ENCODE data around the gene DMAC2L.
A peak's percentile ranks its signal among the peaks of the same experiment; 100 is the strongest.
"Not testable (repeated sequence)": the region's sequence is repeated elsewhere in the genome, so short reads cannot be mapped to it uniquely, and the experiment has no call there.

Gene DMAC2L

DNA sequence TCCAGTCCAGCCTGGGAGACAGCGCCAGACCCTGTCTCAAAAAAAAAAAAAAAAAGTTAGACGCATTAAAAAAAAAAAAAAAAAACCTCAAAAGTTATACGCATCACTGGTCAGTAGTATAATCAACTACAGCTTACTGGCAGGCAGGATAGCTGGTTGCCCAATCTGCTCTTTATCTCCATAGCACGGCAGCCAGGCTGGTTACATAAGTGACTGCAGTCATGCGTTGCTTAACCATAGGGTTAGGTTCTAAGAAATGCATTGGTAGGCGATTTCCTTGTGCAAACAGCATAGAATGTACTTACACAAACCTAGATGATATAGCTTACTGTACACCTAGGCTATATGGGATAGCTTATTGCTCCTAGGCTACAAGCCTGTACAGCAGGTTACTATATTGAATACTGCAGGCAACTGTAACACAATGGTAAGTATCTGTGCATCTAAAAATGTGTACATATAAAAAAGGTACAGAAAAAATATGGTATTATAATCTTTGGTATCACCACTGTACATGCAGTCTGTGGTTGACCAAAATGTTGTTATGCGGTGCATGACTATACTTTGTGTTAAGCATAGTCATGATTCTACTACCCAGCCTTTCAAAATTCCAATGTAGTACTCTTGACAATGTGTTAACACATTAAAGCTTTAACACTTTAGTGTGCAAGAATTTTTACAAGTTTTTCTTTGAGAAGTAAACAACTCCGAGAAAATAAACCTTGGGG lies 8.2 kb upstream of the DMAC2L start:
- Histone ChIP-seq H3K9ac (ENCODE audit: low read length) (no peak overlapping the region), H3K4me1 (ENCODE audit: control insufficient read depth, insufficient read depth, low read length) (peaks cover 13% of the 10 kb centered on the region), H3K4me3 (ENCODE audit: low read length) (no peak overlapping the region), H3K27me3 (replicated peaks; ENCODE audit: control insufficient read depth, insufficient read depth, low read length) (no peaks in the 10 kb centered on the region), H3K9me3 (ENCODE audit: control insufficient read depth, low read length) (no peaks in the 10 kb centered on the region), H3K36me3 (ENCODE audit: control insufficient read depth, insufficient read depth, low read length, severe bottlenecking) (no peaks in the 10 kb centered on the region)
- peak; percentile 26 for DNase-seq (ENCODE audit: low read depth)

- H3K27me3 ChIP-seq (replicated peaks; ENCODE audit: control insufficient read depth, insufficient read depth, low read length), result no peaks in the 10 kb centered on the region
- no peaks in the 10 kb centered on the region for H3K9me3 ChIP-seq (ENCODE audit: control insufficient read depth, low read length)
- DNase-seq (ENCODE audit: low read depth), result no peak
- H3K36me3 ChIP-seq (ENCODE audit: control insufficient read depth, insufficient read depth, low read length, severe bottlenecking), result no peaks in the 10 kb centered on the region
- no peak overlapping the region for H3K9ac ChIP-seq (ENCODE audit: low read length)
- H3K4me3 ChIP-seq (ENCODE audit: low read length), result no peak overlapping the region
- H3K4me1 ChIP-seq (ENCODE audit: control insufficient read depth, insufficient read depth, low read length), result peaks cover 27% of the 10 kb centered on the region
Measured at GRCh38 chr14:50308363-50308915, 3.7 kb upstream of the DMAC2L start.

DNA sequence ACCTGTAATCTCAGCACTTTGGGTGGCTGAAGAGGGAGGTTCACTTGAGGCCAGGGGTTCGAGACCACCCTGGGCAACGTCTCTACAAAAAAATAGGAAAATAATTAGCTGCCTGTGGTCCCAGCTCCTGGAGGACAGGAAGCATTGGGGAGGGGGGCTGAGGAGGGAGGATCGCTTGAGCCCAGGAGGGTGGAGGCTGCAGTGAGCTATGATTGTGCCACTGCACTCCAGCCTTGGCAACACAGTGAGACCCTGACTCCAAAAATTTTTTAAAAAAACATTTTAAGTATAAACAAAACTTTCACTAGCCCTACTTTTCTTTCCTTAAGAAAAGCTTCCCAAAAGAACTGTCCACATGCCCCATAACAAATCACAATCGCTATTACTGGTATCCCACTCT lies 1.7 kb upstream of the DMAC2L start:
- no peak overlapping the region for H3K4me3 ChIP-seq (ENCODE audit: low read length)
- H3K9ac ChIP-seq (ENCODE audit: low read length), result no peak overlapping the region
- H3K4me1 ChIP-seq (ENCODE audit: control insufficient read depth, insufficient read depth, low read length), result peaks cover 18% of the 10 kb centered on the region
- H3K9me3 ChIP-seq (ENCODE audit: control insufficient read depth, low read length), result no peaks in the 10 kb centered on the region
- DNase-seq (ENCODE audit: low read depth), result no peak
- no peaks in the 10 kb centered on the region for H3K36me3 ChIP-seq (ENCODE audit: control insufficient read depth, insufficient read depth, low read length, severe bottlenecking)
- H3K27me3 ChIP-seq (replicated peaks; ENCODE audit: control insufficient read depth, insufficient read depth, low read length), result no peaks in the 10 kb centered on the region

- H3K4me3 ChIP-seq (ENCODE audit: low read length), result peak overlapping the region; percentile 92
- no peak for DNase-seq (ENCODE audit: low read depth)
- peaks cover 15% of the 10 kb centered on the region for H3K4me1 ChIP-seq (ENCODE audit: control insufficient read depth, insufficient read depth, low read length)
- H3K9ac ChIP-seq (ENCODE audit: low read length), result peak overlapping the region; percentile 84
- H3K36me3 ChIP-seq (ENCODE audit: control insufficient read depth, insufficient read depth, low read length, severe bottlenecking), result no peaks in the 10 kb centered on the region
- H3K27me3 ChIP-seq (replicated peaks; ENCODE audit: control insufficient read depth, insufficient read depth, low read length), result no peaks in the 10 kb centered on the region
- H3K9me3 ChIP-seq (ENCODE audit: control insufficient read depth, low read length), result no peaks in the 10 kb centered on the region
Measured at GRCh38 chr14:50311337-50311971, 670 bp upstream of the DMAC2L start.

GRCh38 chr14:50312734-50313054 lies 570 bp downstream of the DMAC2L start:
- Histone ChIP-seq H3K9ac (ENCODE audit: low read length) (peak overlapping the region; percentile 84), H3K4me3 (ENCODE audit: low read length) (peak overlapping the region; percentile 92), H3K27me3 (replicated peaks; ENCODE audit: control insufficient read depth, insufficient read depth, low read length) (no peaks in the 10 kb centered on the region), H3K4me1 (ENCODE audit: control insufficient read depth, insufficient read depth, low read length) (peaks cover 15% of the 10 kb centered on the region), H3K36me3 (ENCODE audit: control insufficient read depth, insufficient read depth, low read length, severe bottlenecking) (no peaks in the 10 kb centered on the region), H3K9me3 (ENCODE audit: control insufficient read depth, low read length) (no peaks in the 10 kb centered on the region)
- DNase-seq (ENCODE audit: low read depth), result no peak

DNA sequence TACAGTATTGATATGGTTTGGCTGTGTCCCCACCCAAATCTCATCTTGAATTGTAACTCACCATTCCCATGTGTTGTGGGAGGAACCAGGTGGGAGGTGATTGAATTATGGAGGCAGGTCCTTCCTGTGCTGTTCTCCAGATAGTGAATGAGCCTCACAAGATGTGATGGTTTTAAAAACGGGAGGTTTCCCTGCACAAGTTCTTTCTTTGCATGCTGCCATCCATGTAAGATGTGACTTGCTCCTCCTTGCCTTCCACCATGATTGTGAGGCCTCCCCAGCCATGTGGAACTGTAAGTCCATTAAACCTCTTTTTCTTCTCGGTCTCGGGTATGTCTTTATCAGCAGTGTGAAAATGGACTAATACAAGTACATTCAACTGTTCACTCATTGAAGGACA lies 2.0 kb downstream of the DMAC2L start:
- H3K4me1 ChIP-seq (ENCODE audit: control insufficient read depth, insufficient read depth, low read length), result peaks cover 17% of the 10 kb centered on the region
- not testable (repeated sequence) for H3K36me3 ChIP-seq (ENCODE audit: control insufficient read depth, insufficient read depth, low read length, severe bottlenecking); H3K9ac ChIP-seq (ENCODE audit: low read length); DNase-seq (ENCODE audit: low read depth); H3K9me3 ChIP-seq (ENCODE audit: control insufficient read depth, low read length); H3K4me3 ChIP-seq (ENCODE audit: low read length); H3K27me3 ChIP-seq (replicated peaks; ENCODE audit: control insufficient read depth, insufficient read depth, low read length)

GRCh38 chr14:50318031-50318626 lies 6.0 kb downstream of the DMAC2L start:
- H3K27me3 ChIP-seq (replicated peaks; ENCODE audit: control insufficient read depth, insufficient read depth, low read length), result no peaks in the 10 kb centered on the region
- no peaks in the 10 kb centered on the region for H3K9me3 ChIP-seq (ENCODE audit: control insufficient read depth, low read length)
- peaks cover 6% of the 10 kb centered on the region for H3K36me3 ChIP-seq (ENCODE audit: control insufficient read depth, insufficient read depth, low read length, severe bottlenecking)
- H3K4me3 ChIP-seq (ENCODE audit: low read length), result no peak overlapping the region
- H3K4me1 ChIP-seq (ENCODE audit: control insufficient read depth, insufficient read depth, low read length), result peaks cover 30% of the 10 kb centered on the region
- no peak overlapping the region for H3K9ac ChIP-seq (ENCODE audit: low read length)
- DNase-seq (ENCODE audit: low read depth), result peak; percentile 80

DNA sequence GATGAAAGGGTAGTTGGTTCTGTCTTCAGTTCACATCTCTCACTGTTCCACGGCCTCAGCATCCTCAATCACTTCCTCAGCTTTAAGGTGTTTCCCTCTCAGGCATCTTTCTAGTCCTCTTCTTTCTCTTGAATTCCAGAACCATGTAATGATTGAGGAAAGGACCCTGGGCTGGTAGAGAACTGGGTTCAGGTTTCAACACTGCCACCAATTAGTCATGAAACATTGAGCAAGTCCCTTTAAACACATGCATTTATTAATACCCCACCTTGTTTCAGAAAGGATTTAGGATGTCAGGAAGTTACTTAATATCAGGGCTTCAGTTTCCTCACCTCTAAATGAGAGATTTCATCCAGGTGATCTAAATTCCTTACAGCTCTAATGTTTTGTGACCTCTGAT lies 7.2 kb downstream of the DMAC2L start:
- peaks cover 6% of the 10 kb centered on the region for H3K36me3 ChIP-seq (ENCODE audit: control insufficient read depth, insufficient read depth, low read length, severe bottlenecking)
- H3K9me3 ChIP-seq (ENCODE audit: control insufficient read depth, low read length), result no peaks in the 10 kb centered on the region
- H3K4me1 ChIP-seq (ENCODE audit: control insufficient read depth, insufficient read depth, low read length), result peaks cover 25% of the 10 kb centered on the region
- peak; percentile 48 for DNase-seq (ENCODE audit: low read depth)
- H3K9ac ChIP-seq (ENCODE audit: low read length), result no peak overlapping the region
- H3K27me3 ChIP-seq (replicated peaks; ENCODE audit: control insufficient read depth, insufficient read depth, low read length), result no peaks in the 10 kb centered on the region
- no peak overlapping the region for H3K4me3 ChIP-seq (ENCODE audit: low read length)

DNA sequence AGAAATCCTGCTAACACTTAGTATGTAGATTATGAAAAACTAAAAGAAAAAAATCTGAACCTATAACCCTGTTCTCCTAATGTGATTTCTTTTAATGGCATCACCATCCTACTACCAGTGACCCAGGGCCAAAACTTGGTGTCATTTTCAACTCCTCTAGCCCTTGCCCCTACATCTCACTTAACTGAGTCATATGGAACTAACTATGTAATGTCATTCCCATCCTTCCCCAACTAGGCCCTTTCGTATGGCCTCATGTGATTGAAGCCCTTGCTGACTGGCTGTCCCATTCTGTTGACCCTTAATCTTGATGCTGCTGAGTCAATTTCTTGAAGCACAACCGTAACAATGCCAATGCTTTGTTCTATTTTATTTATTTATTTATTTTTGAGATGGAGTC lies 7.6 kb downstream of the DMAC2L start:
- no peaks in the 10 kb centered on the region for H3K27me3 ChIP-seq (replicated peaks; ENCODE audit: control insufficient read depth, insufficient read depth, low read length)
- H3K36me3 ChIP-seq (ENCODE audit: control insufficient read depth, insufficient read depth, low read length, severe bottlenecking), result peaks cover 10% of the 10 kb centered on the region
- H3K9ac ChIP-seq (ENCODE audit: low read length), result peak overlapping the region; percentile 14
- no peak overlapping the region for H3K4me3 ChIP-seq (ENCODE audit: low read length)
- DNase-seq (ENCODE audit: low read depth), result no peak
- H3K9me3 ChIP-seq (ENCODE audit: control insufficient read depth, low read length), result no peaks in the 10 kb centered on the region
- H3K4me1 ChIP-seq (ENCODE audit: control insufficient read depth, insufficient read depth, low read length), result peaks cover 25% of the 10 kb centered on the region

DNA sequence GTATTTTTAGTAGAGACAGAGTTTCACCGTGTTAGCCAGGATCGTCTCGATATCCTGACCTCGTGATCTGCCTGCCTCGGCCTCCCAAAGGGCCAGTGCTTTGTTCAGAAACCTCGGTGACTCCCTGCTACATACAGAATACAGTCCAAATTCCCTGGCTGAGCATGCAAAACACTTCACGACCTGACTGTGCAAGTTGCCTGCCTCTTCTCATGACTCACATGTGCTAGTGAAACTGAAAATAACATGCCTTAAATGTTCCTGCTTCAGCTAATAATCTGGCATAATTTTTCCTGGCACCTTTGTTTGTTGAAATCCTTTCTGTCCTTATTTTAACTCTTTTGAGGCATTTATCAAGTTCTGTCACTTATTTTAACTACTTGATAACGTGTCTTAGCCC lies 8.2 kb downstream of the DMAC2L start:
- H3K9ac ChIP-seq (ENCODE audit: low read length), result peak overlapping the region; percentile 68
- H3K4me3 ChIP-seq (ENCODE audit: low read length), result peak overlapping the region; percentile 67
- H3K36me3 ChIP-seq (ENCODE audit: control insufficient read depth, insufficient read depth, low read length, severe bottlenecking), result peaks cover 13% of the 10 kb centered on the region
- no peaks in the 10 kb centered on the region for H3K27me3 ChIP-seq (replicated peaks; ENCODE audit: control insufficient read depth, insufficient read depth, low read length)
- H3K4me1 ChIP-seq (ENCODE audit: control insufficient read depth, insufficient read depth, low read length), result peaks cover 25% of the 10 kb centered on the region
- H3K9me3 ChIP-seq (ENCODE audit: control insufficient read depth, low read length), result no peaks in the 10 kb centered on the region
- peak; percentile 31 for DNase-seq (ENCODE audit: low read depth)

- Histone ChIP-seq H3K9ac (ENCODE audit: low read length) (peak overlapping the region; percentile 71), H3K27me3 (replicated peaks; ENCODE audit: control insufficient read depth, insufficient read depth, low read length) (no peaks in the 10 kb centered on the region), H3K36me3 (ENCODE audit: control insufficient read depth, insufficient read depth, low read length, severe bottlenecking) (peaks cover 17% of the 10 kb centered on the region), H3K4me1 (ENCODE audit: control insufficient read depth, insufficient read depth, low read length) (peaks cover 25% of the 10 kb centered on the region), H3K4me3 (ENCODE audit: low read length) (peak overlapping the region; percentile 76), H3K9me3 (ENCODE audit: control insufficient read depth, low read length) (no peaks in the 10 kb centered on the region)
- peak; percentile 96 for DNase-seq (ENCODE audit: low read depth)
Measured at GRCh38 chr14:50321009-50321660, 9.0 kb downstream of the DMAC2L start.
